ACC112 (cell line): ENCODE measurements around the gene FMO3.
A peak's percentile ranks its signal among the peaks of the same experiment; 100 is the strongest.

ENCODE experiments used
- H2AFZ ChIP-seq: fragments of 200-600 bp; sonication (generic); one replicate; pipeline ENCODE4 v1.6.0; 2017; ENCODE audit warnings: antibody characterized with exemption, low read length; ENCODE audit not compliant: unreplicated experiment
- H3K27ac ChIP-seq: fragments of 200-600 bp; sonication (generic); 2 replicates; pipeline ENCODE4 v1.5.1; 2014; ENCODE audit warnings: low read depth, mild to moderate bottlenecking, antibody characterized with exemption, low read length, moderate library complexity
- H3K27me3 ChIP-seq: fragments of 200-600 bp; sonication (generic); 2 replicates; pipeline ENCODE4 v1.6.1; 2014; ENCODE audit warnings: mild to moderate bottlenecking, antibody characterized with exemption, low read length, moderate library complexity, mixed read lengths; ENCODE audit not compliant: insufficient read depth
- H3K36me3 ChIP-seq: fragments of 200-600 bp; sonication (generic); 2 replicates; pipeline ENCODE4 v1.6.1; 2016; ENCODE audit warnings: mild to moderate bottlenecking, antibody characterized with exemption, low read length, moderate library complexity, mixed read lengths; ENCODE audit not compliant: insufficient read depth
- H3K4me1 ChIP-seq: fragments of 200-600 bp; sonication (generic); one replicate; pipeline ENCODE4 v1.6.1; 2016; ENCODE audit warnings: low read length, mixed read lengths; ENCODE audit not compliant: insufficient read depth, unreplicated experiment, control insufficient read depth
- H3K4me3 ChIP-seq: fragments of 200-600 bp; sonication (generic); 2 replicates; pipeline ENCODE4 v1.5.1; 2014; ENCODE audit warnings: mild to moderate bottlenecking, low read depth, low read length
- H3K79me2 ChIP-seq: fragments of 200-600 bp; sonication (generic); one replicate; pipeline ENCODE4 v1.6.0; 2016; ENCODE audit warnings: low read length; ENCODE audit not compliant: control insufficient read depth, unreplicated experiment, insufficient read depth

Gene FMO3

GRCh38 chr1:171115280-171115897 lies 24.7 kb downstream of the FMO3 start:
- H3K4me3 ChIP-seq: no peak overlapping the region
- H2AFZ ChIP-seq: no peak overlapping the region
- H3K79me2 ChIP-seq: no peaks in the 10 kb centered on the region
- H3K27me3 ChIP-seq: 0 out of 2 replicates have a peak, but pooled peaks cover 11% of the 10 kb centered on the region
- no peaks in the 10 kb centered on the region for H3K36me3 ChIP-seq
- no peak overlapping the region for H3K27ac ChIP-seq
- H3K4me1 ChIP-seq: peaks cover 4% of the 10 kb centered on the region

GRCh38 chr1:171116676-171117075 lies 26.0 kb downstream of the FMO3 start:
- no peak overlapping the region for H3K4me3 ChIP-seq
- H3K79me2 ChIP-seq: no peaks in the 10 kb centered on the region
- no peaks in the 10 kb centered on the region for H3K36me3 ChIP-seq
- H3K4me1 ChIP-seq: no peaks in the 10 kb centered on the region
- H3K27me3 ChIP-seq: 0 out of 2 replicates have a peak, but pooled peaks cover 11% of the 10 kb centered on the region
- H3K27ac ChIP-seq: no peak overlapping the region
- H2AFZ ChIP-seq: no peak overlapping the region

- Histone ChIP-seq H3K4me1 (no peaks in the 10 kb centered on the region), H3K4me3 (no peak overlapping the region), H2AFZ (no peak overlapping the region), H3K36me3 (no peaks in the 10 kb centered on the region), H3K27me3 (0 out of 2 replicates have a peak, but pooled peaks cover 11% of the 10 kb centered on the region), H3K79me2 (no peaks in the 10 kb centered on the region), H3K27ac (no peak overlapping the region)
Observed at GRCh38 chr1:171117085-171117484, 26.4 kb downstream of the FMO3 start.

GRCh38 chr1:171119648-171120047 lies 28.9 kb downstream of the FMO3 start:
- H2AFZ ChIP-seq: no peak overlapping the region
- H3K27me3 ChIP-seq: 0 out of 2 replicates have a peak, but pooled peaks cover 11% of the 10 kb centered on the region
- no peak overlapping the region for H3K27ac ChIP-seq
- no peaks in the 10 kb centered on the region for H3K4me1 ChIP-seq
- no peaks in the 10 kb centered on the region for H3K79me2 ChIP-seq
- H3K36me3 ChIP-seq: no peaks in the 10 kb centered on the region
- no peak overlapping the region for H3K4me3 ChIP-seq

GRCh38 chr1:171122299-171122698 lies 31.6 kb downstream of the FMO3 start:
- Histone ChIP-seq H3K79me2 (no peaks in the 10 kb centered on the region), H3K27me3 (no peaks in the 10 kb centered on the region), H2AFZ (no peak overlapping the region), H3K4me1 (peaks cover 6% of the 10 kb centered on the region), H3K36me3 (no peaks in the 10 kb centered on the region), H3K4me3 (no peak overlapping the region), H3K27ac (no peak overlapping the region)

- no peaks in the 10 kb centered on the region for H3K79me2 ChIP-seq
- no peaks in the 10 kb centered on the region for H3K27me3 ChIP-seq
- H3K4me3 ChIP-seq: no peak overlapping the region
- peaks cover 12% of the 10 kb centered on the region for H3K4me1 ChIP-seq
- H3K27ac ChIP-seq: no peak overlapping the region
- H3K36me3 ChIP-seq: no peaks in the 10 kb centered on the region
- H2AFZ ChIP-seq: no peak overlapping the region
Observed at GRCh38 chr1:171122893-171123292, 32.2 kb downstream of the FMO3 start.

- no peaks in the 10 kb centered on the region for H3K36me3 ChIP-seq
- H3K27ac ChIP-seq: no peak overlapping the region; the same call in 1 of the 2 replicates
- no peaks in the 10 kb centered on the region for H3K79me2 ChIP-seq
- H2AFZ ChIP-seq: peak overlapping the region; percentile 17
- no peak overlapping the region for H3K4me3 ChIP-seq
- H3K4me1 ChIP-seq: peaks cover 15% of the 10 kb centered on the region
- no peaks in the 10 kb centered on the region for H3K27me3 ChIP-seq
Observed at GRCh38 chr1:171126504-171126903, 35.8 kb downstream of the FMO3 start.

GRCh38 chr1:171127099-171127498 lies 36.4 kb downstream of the FMO3 start:
- peak overlapping the region; percentile 2; the same call in 1 of the 2 replicates for H3K4me3 ChIP-seq
- no peaks in the 10 kb centered on the region for H3K79me2 ChIP-seq
- H3K27ac ChIP-seq: peak overlapping the region; percentile 54
- H2AFZ ChIP-seq: no peak overlapping the region
- no peaks in the 10 kb centered on the region for H3K36me3 ChIP-seq
- H3K27me3 ChIP-seq: no peaks in the 10 kb centered on the region
- peaks cover 15% of the 10 kb centered on the region for H3K4me1 ChIP-seq

GRCh38 chr1:171127501-171127900 lies 36.8 kb downstream of the FMO3 start:
- H3K27me3 ChIP-seq: no peaks in the 10 kb centered on the region
- H3K4me1 ChIP-seq: peaks cover 15% of the 10 kb centered on the region
- H3K79me2 ChIP-seq: no peaks in the 10 kb centered on the region
- no peak overlapping the region for H2AFZ ChIP-seq
- H3K4me3 ChIP-seq: peak overlapping the region; percentile 2; the same call in 1 of the 2 replicates
- no peaks in the 10 kb centered on the region for H3K36me3 ChIP-seq
- H3K27ac ChIP-seq: peak overlapping the region; percentile 54; the same call in 1 of the 2 replicates

- Histone ChIP-seq H3K4me1 (peaks cover 15% of the 10 kb centered on the region), H3K27ac (no peak overlapping the region), H2AFZ (no peak overlapping the region), H3K4me3 (no peak overlapping the region), H3K27me3 (no peaks in the 10 kb centered on the region), H3K79me2 (no peaks in the 10 kb centered on the region), H3K36me3 (no peaks in the 10 kb centered on the region)
Observed at GRCh38 chr1:171128463-171128862, 37.8 kb downstream of the FMO3 start.

- Histone ChIP-seq H3K4me1 (no peaks in the 10 kb centered on the region), H2AFZ (no peak overlapping the region), H3K36me3 (no peaks in the 10 kb centered on the region), H3K27ac (no peak overlapping the region), H3K4me3 (no peak overlapping the region), H3K27me3 (no peaks in the 10 kb centered on the region), H3K79me2 (no peaks in the 10 kb centered on the region)
Observed at GRCh38 chr1:171134204-171134923, 43.7 kb downstream of the FMO3 start.
